Fibroblast of mammary gland (primary cell): ENCODE data around the gene SWAP70.
"Not testable (repeated sequence)": the region's sequence is repeated elsewhere in the genome, so short reads cannot be mapped to it uniquely, and the experiment has no call there.

ENCODE experiments used
- DNase-seq: peaks from one replicate; pipeline ENCODE4 v3.0.0-alpha.2; 2010; ENCODE audit warnings: low read depth
- H3K4me3 ChIP-seq: 2 replicates; pipeline ENCODE4 v1.5.1; 2011; ENCODE audit warnings: low read depth, mild to moderate bottlenecking, low read length, moderate library complexity; ENCODE audit not compliant: control insufficient read depth
- CTCF ChIP-seq: conservative IDR thresholded peaks from 2 replicates; pipeline ENCODE4 v1.5.1; 2011; ENCODE audit warnings: low read depth, low read length, inconsistent platforms; ENCODE audit not compliant: control insufficient read depth, insufficient read depth

The SWAP70 gene

GRCh38 chr11:9697766-9698165 lies 33.9 kb downstream of the SWAP70 start:
- DNase-seq: no peak
- no peak for TF ChIP-seq CTCF
- H3K4me3 ChIP-seq: no peak overlapping the region

GRCh38 chr11:9700105-9700801 lies 36.4 kb downstream of the SWAP70 start:
- DNase-seq: no peak
- H3K4me3 ChIP-seq: no peak overlapping the region
- no peak for TF ChIP-seq CTCF

GRCh38 chr11:9701799-9702198 lies 37.9 kb downstream of the SWAP70 start:
- DNase-seq: no peak
- no peak overlapping the region for H3K4me3 ChIP-seq
- no peak for TF ChIP-seq CTCF

- no peak for DNase-seq
- TF ChIP-seq CTCF: no peak
- H3K4me3 ChIP-seq: no peak overlapping the region
Observed at GRCh38 chr11:9703280-9703679, 39.4 kb downstream of the SWAP70 start.

- DNase-seq: no peak
- no peak for TF ChIP-seq CTCF
- H3K4me3 ChIP-seq: no peak overlapping the region
Observed at GRCh38 chr11:9704037-9704436, 40.2 kb downstream of the SWAP70 start.

GRCh38 chr11:9704620-9705019 lies 40.7 kb downstream of the SWAP70 start:
- DNase-seq: no peak

GRCh38 chr11:9705361-9705760 lies 41.5 kb downstream of the SWAP70 start:
- not testable (repeated sequence) for DNase-seq, H3K4me3 ChIP-seq

More at GRCh38 chr11:9704620-9705019, 40.7 kb downstream of the SWAP70 start:
- no peak for TF ChIP-seq CTCF
- no peak overlapping the region for H3K4me3 ChIP-seq
